GM23338 (cell line): ENCODE data around the gene CAPN10. TPM values are rescaled to one million over a fixed set of nuclear protein-coding genes. Genes with fewer than 3 reads are reported as not detected.

Experiments
- ATAC-seq: fragments of 200-7000 bp; cut with Tn5 transposase; 3 replicates; pipeline ENCODE4 v1.9.1; 2020
- DNase-seq: peaks from one replicate; pipeline ENCODE4 v3.0.0-alpha.2; 2015; ENCODE audit warnings: low spot score
- H2AFZ ChIP-seq: fragments of 200-600 bp; sonication (generic); 2 replicates; pipeline ENCODE4 v1.8.0; 2016; ENCODE audit warnings: antibody characterized with exemption, mild to moderate bottlenecking, moderate library complexity
- H3F3A ChIP-seq: fragments of 200-600 bp; sonication (generic); replicated peaks from 2 replicates; pipeline ENCODE4 v1.8.0; 2017; ENCODE audit warnings: antibody characterized with exemption, mixed run types, low read depth
- H3K27ac ChIP-seq: fragments of 200-600 bp; sonication (generic); 2 replicates; pipeline ENCODE4 v1.6.1; 2016; ENCODE audit warnings: low read depth
- H3K27me3 ChIP-seq: fragments of 200-600 bp; sonication (generic); 2 replicates; pipeline ENCODE4 v1.8.0; 2016; ENCODE audit warnings: mild to moderate bottlenecking, mixed run types, moderate library complexity; ENCODE audit not compliant: insufficient read depth
- H3K36me3 ChIP-seq: fragments of 200-600 bp; sonication (generic); 2 replicates; pipeline ENCODE4 v1.8.0; 2016; ENCODE audit warnings: mild to moderate bottlenecking; ENCODE audit not compliant: insufficient read depth
- H3K4me1 ChIP-seq: fragments of 200-600 bp; sonication (generic); 2 replicates; pipeline ENCODE4 v1.8.0; 2016; ENCODE audit warnings: mild to moderate bottlenecking, moderate library complexity; ENCODE audit not compliant: insufficient read depth
- H3K4me2 ChIP-seq: fragments of 200-600 bp; sonication (generic); 2 replicates; pipeline ENCODE4 v1.7.1; 2017; ENCODE audit warnings: mixed run types
- H3K4me3 ChIP-seq: fragments of 200-600 bp; sonication (generic); 2 replicates; pipeline ENCODE4 v1.6.1; 2016; ENCODE audit warnings: mixed run types
- H3K79me2 ChIP-seq: fragments of 200-600 bp; sonication (generic); replicated peaks from 2 replicates; pipeline ENCODE4 v1.8.0; 2017; ENCODE audit warnings: mild to moderate bottlenecking; ENCODE audit not compliant: insufficient read depth
- H3K9me2 ChIP-seq: fragments of 200-600 bp; sonication (generic); 2 replicates; pipeline ENCODE4 v1.8.0; 2017; ENCODE audit not compliant: insufficient read depth
- H4K20me1 ChIP-seq: fragments of 200-600 bp; sonication (generic); replicated peaks from 2 replicates; pipeline ENCODE4 v1.8.0; 2017; ENCODE audit warnings: mild to moderate bottlenecking; ENCODE audit not compliant: insufficient read depth
- H3K27ac Mint-ChIP-seq: 2 replicates; pipeline ENCODE4 v1.8.0; 2020; ENCODE audit warnings: inconsistent platforms, mild to moderate bottlenecking, moderate library complexity, mixed read lengths
- H3K27me3 Mint-ChIP-seq: 3 replicates; pipeline ENCODE4 v1.8.0; 2022; ENCODE audit warnings: low read depth, mild to moderate bottlenecking, moderate library complexity, mixed read lengths, inconsistent platforms; ENCODE audit not compliant: insufficient read depth, poor library complexity
- H3K36me3 Mint-ChIP-seq: 3 replicates; pipeline ENCODE4 v1.8.0; 2021; ENCODE audit warnings: low read depth, mild to moderate bottlenecking, inconsistent platforms, moderate library complexity, mixed read lengths
- H3K4me1 Mint-ChIP-seq: 3 replicates; pipeline ENCODE4 v1.8.0; 2020; ENCODE audit warnings: mild to moderate bottlenecking, inconsistent platforms, mixed read lengths
- H3K4me3 Mint-ChIP-seq: 3 replicates; pipeline ENCODE4 v1.8.0; 2021; ENCODE audit warnings: moderate library complexity, mild to moderate bottlenecking, inconsistent platforms, mixed read lengths
- H3K9me3 Mint-ChIP-seq: 3 replicates; pipeline ENCODE4 v1.8.0; 2020; ENCODE audit warnings: moderate library complexity, mild to moderate bottlenecking, inconsistent platforms, mixed read lengths
- CREB1 ChIP-seq: fragments of 250-450 bp; sonication (Bioruptor Pico); IDR thresholded peaks from 2 replicates; pipeline ENCODE4 v1.5.0; 2020; ENCODE audit warnings: low read depth, mild to moderate bottlenecking, moderate library complexity
- EZH2phosphoT487 ChIP-seq: fragments of 200-600 bp; sonication (generic); IDR thresholded peaks from one replicate; pipeline ENCODE4 v1.8.1; 2018; ENCODE audit warnings: antibody characterized with exemption; ENCODE audit not compliant: unreplicated experiment
- JUNB ChIP-seq: IDR thresholded peaks from one replicate; pipeline ENCODE4 v1.6.1; 2016; ENCODE audit warnings: antibody characterized with exemption; ENCODE audit not compliant: unreplicated experiment
- NANOG ChIP-seq: IDR thresholded peaks from 2 replicates; pipeline ENCODE4 v1.6.1; 2016; ENCODE audit warnings: antibody characterized with exemption, borderline replicate concordance
- POLR2AphosphoS5 ChIP-seq: IDR thresholded peaks from 2 replicates; pipeline ENCODE4 v1.6.1; 2016; ENCODE audit warnings: antibody characterized with exemption, low read depth
- ZNF114 ChIP-seq: fragments of 250-450 bp; sonication (Bioruptor Pico); IDR thresholded peaks from 2 replicates; pipeline ENCODE4 v1.5.0; 2020; ENCODE audit warnings: mild to moderate bottlenecking, moderate library complexity
- ZNF331 ChIP-seq: fragments of 250-450 bp; sonication (Bioruptor Pico); IDR thresholded peaks from 2 replicates; pipeline ENCODE4 v1.5.0; 2020; ENCODE audit warnings: low read depth, mild to moderate bottlenecking, moderate library complexity
- polyA plus RNA-seq: library from polyadenylated mRNA; unstranded; fragments of >200 nt; fragmentation: Nextera tagmentation; extraction: Ambion mirVana; gene quantifications from 2 replicates; pipeline ENCODE4 v1.2.1, GENCODE V29; 2016
- total RNA-seq: library from RNA; depleted of rRNA; stranded (reverse); fragments of >200 nt; shearing (Covaris generic); gene quantifications from 2 replicates; pipeline ENCODE4 v1.2.3, GENCODE V29; 2014
- TF ChIP-seq, protein P1 (sequence below): IDR thresholded peaks from one replicate; pipeline ENCODE4 v1.6.1; 2018; ENCODE audit warnings: antibody characterized with exemption; ENCODE audit not compliant: unreplicated experiment
- TF ChIP-seq, protein P2 (sequence below): fragments of 250-450 bp; sonication (Bioruptor Pico); IDR thresholded peaks from 2 replicates; pipeline ENCODE4 v1.5.0; 2020; ENCODE audit warnings: mild to moderate bottlenecking, moderate library complexity
- TF ChIP-seq, protein P3 (sequence below): IDR thresholded peaks from 2 replicates; pipeline ENCODE4 v1.6.1; 2016; ENCODE audit warnings: antibody characterized with exemption
- TF ChIP-seq, protein P4 (sequence below), 2 experiments: fragments of 200-600 bp in 1 of 2; sonication (generic) in 1 of 2; conservative IDR thresholded peaks; 2 replicates each; pipeline versions ENCODE4 v1.5.1 to v1.6.1; 2016 to 2017; ENCODE audit warnings: antibody characterized with exemption in 2 of 2, low read depth in 2 of 2, mild to moderate bottlenecking in 2 of 2, moderate library complexity in 1 of 2

Gene CAPN10
- total and polyA plus RNA-seq, 2 experiments from 2014 or later = 30.2 to 59.8 TPM

DNA sequence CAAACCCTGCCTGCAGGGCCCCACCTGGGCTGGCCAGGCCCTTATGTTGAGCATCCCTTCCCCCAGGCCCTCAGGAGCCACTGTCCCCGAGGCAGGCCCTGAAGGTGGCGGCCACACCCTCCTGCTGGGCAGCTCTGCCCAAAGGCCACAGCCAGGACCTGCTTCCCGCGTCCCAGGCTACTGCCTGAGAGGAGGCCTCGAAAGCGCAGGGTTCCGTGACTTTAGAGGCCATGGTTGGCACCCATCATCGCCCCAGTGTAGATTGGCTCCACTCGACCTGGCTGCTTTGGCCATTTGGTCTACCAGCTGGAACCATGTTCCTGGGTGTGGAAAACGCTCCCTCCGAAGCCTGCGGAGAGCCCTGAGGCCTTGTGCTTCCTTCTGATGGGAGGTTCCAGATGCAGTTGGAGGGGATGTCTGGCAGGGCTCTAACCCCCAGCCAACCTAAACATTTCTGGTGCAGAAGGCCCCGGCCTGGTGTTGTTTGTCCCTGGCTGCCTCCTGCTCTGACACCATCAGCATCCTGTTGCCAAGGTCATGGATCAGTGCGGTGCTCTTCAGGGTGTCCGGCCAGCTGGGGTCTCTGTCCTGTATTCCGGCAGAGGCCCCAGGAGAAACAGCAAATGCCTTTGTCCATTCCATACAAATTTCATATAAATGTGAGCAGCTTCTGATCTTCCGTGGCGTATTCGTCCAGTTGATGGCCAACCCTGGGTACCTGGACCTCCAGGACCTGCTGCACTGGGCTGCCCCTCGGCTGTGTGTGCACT lies 14.7 kb downstream of the CAPN10 start:
- DNase-seq = no peak
- no peak overlapping the region for H2AFZ ChIP-seq
- H3K27ac ChIP-seq = no peak overlapping the region
- Mint-ChIP-seq H3K27me3 (peaks cover 2% of the 10 kb centered on the region), H3K4me1 (no peaks in the 10 kb centered on the region), H3K27ac (no peak overlapping the region), H3K9me3 (no peaks in the 10 kb centered on the region), H3K36me3 (peaks cover 2% of the 10 kb centered on the region; the same call in 1 of the 3 replicates), H3K4me3 (no peak overlapping the region)
- no peaks in the 10 kb centered on the region for H3K9me2 ChIP-seq
- no peak overlapping the region for H3K4me2 ChIP-seq
- no peak for ATAC-seq
- H3F3A ChIP-seq = no peaks in the 10 kb centered on the region
- no peaks in the 10 kb centered on the region for H3K79me2 ChIP-seq
- H3K36me3 ChIP-seq = no peaks in the 10 kb centered on the region
- no peaks in the 10 kb centered on the region for H3K4me1 ChIP-seq
- TF ChIP-seq, protein P1, sequence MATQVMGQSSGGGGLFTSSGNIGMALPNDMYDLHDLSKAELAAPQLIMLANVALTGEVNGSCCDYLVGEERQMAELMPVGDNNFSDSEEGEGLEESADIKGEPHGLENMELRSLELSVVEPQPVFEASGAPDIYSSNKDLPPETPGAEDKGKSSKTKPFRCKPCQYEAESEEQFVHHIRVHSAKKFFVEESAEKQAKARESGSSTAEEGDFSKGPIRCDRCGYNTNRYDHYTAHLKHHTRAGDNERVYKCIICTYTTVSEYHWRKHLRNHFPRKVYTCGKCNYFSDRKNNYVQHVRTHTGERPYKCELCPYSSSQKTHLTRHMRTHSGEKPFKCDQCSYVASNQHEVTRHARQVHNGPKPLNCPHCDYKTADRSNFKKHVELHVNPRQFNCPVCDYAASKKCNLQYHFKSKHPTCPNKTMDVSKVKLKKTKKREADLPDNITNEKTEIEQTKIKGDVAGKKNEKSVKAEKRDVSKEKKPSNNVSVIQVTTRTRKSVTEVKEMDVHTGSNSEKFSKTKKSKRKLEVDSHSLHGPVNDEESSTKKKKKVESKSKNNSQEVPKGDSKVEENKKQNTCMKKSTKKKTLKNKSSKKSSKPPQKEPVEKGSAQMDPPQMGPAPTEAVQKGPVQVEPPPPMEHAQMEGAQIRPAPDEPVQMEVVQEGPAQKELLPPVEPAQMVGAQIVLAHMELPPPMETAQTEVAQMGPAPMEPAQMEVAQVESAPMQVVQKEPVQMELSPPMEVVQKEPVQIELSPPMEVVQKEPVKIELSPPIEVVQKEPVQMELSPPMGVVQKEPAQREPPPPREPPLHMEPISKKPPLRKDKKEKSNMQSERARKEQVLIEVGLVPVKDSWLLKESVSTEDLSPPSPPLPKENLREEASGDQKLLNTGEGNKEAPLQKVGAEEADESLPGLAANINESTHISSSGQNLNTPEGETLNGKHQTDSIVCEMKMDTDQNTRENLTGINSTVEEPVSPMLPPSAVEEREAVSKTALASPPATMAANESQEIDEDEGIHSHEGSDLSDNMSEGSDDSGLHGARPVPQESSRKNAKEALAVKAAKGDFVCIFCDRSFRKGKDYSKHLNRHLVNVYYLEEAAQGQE = no peak
- TF ChIP-seq, protein P2, sequence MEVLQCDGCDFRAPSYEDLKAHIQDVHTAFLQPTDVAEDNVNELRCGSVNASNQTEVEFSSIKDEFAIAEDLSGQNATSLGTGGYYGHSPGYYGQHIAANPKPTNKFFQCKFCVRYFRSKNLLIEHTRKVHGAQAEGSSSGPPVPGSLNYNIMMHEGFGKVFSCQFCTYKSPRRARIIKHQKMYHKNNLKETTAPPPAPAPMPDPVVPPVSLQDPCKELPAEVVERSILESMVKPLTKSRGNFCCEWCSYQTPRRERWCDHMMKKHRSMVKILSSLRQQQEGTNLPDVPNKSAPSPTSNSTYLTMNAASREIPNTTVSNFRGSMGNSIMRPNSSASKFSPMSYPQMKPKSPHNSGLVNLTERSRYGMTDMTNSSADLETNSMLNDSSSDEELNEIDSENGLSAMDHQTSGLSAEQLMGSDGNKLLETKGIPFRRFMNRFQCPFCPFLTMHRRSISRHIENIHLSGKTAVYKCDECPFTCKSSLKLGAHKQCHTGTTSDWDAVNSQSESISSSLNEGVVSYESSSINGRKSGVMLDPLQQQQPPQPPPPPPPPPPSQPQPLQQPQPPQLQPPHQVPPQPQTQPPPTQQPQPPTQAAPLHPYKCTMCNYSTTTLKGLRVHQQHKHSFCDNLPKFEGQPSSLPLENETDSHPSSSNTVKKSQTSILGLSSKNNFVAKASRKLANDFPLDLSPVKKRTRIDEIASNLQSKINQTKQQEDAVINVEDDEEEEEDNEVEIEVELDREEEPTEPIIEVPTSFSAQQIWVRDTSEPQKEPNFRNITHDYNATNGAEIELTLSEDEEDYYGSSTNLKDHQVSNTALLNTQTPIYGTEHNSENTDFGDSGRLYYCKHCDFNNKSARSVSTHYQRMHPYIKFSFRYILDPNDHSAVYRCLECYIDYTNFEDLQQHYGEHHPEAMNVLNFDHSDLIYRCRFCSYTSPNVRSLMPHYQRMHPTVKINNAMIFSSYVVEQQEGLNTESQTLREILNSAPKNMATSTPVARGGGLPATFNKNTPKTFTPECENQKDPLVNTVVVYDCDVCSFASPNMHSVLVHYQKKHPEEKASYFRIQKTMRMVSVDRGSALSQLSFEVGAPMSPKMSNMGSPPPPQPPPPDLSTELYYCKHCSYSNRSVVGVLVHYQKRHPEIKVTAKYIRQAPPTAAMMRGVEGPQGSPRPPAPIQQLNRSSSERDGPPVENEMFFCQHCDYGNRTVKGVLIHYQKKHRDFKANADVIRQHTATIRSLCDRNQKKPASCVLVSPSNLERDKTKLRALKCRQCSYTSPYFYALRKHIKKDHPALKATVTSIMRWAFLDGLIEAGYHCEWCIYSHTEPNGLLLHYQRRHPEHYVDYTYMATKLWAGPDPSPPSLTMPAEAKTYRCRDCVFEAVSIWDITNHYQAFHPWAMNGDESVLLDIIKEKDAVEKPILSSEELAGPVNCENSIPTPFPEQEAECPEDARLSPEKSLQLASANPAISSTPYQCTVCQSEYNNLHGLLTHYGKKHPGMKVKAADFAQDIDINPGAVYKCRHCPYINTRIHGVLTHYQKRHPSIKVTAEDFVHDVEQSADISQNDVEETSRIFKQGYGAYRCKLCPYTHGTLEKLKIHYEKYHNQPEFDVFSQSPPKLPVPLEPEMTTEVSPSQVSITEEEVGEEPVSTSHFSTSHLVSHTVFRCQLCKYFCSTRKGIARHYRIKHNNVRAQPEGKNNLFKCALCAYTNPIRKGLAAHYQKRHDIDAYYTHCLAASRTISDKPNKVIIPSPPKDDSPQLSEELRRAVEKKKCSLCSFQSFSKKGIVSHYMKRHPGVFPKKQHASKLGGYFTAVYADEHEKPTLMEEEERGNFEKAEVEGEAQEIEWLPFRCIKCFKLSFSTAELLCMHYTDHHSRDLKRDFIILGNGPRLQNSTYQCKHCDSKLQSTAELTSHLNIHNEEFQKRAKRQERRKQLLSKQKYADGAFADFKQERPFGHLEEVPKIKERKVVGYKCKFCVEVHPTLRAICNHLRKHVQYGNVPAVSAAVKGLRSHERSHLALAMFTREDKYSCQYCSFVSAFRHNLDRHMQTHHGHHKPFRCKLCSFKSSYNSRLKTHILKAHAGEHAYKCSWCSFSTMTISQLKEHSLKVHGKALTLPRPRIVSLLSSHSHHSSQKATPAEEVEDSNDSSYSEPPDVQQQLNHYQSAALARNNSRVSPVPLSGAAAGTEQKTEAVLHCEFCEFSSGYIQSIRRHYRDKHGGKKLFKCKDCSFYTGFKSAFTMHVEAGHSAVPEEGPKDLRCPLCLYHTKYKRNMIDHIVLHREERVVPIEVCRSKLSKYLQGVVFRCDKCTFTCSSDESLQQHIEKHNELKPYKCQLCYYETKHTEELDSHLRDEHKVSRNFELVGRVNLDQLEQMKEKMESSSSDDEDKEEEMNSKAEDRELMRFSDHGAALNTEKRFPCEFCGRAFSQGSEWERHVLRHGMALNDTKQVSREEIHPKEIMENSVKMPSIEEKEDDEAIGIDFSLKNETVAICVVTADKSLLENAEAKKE = no peak
- TF ChIP-seq, protein P3, sequence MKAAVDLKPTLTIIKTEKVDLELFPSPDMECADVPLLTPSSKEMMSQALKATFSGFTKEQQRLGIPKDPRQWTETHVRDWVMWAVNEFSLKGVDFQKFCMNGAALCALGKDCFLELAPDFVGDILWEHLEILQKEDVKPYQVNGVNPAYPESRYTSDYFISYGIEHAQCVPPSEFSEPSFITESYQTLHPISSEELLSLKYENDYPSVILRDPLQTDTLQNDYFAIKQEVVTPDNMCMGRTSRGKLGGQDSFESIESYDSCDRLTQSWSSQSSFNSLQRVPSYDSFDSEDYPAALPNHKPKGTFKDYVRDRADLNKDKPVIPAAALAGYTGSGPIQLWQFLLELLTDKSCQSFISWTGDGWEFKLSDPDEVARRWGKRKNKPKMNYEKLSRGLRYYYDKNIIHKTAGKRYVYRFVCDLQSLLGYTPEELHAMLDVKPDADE = no peak
- TF ChIP-seq ZNF114 (CRISPR knock-in tag) = no peak
- TF ChIP-seq JUNB = no peak
- no peak for TF ChIP-seq NANOG
- no peak for TF ChIP-seq POLR2AphosphoS5
- no peak for TF ChIP-seq CREB1 (CRISPR knock-in tag)
- TF ChIP-seq ZNF331 (CRISPR knock-in tag) = no peak
- TF ChIP-seq EZH2phosphoT487 = no peak
- TF ChIP-seq, protein P4, sequence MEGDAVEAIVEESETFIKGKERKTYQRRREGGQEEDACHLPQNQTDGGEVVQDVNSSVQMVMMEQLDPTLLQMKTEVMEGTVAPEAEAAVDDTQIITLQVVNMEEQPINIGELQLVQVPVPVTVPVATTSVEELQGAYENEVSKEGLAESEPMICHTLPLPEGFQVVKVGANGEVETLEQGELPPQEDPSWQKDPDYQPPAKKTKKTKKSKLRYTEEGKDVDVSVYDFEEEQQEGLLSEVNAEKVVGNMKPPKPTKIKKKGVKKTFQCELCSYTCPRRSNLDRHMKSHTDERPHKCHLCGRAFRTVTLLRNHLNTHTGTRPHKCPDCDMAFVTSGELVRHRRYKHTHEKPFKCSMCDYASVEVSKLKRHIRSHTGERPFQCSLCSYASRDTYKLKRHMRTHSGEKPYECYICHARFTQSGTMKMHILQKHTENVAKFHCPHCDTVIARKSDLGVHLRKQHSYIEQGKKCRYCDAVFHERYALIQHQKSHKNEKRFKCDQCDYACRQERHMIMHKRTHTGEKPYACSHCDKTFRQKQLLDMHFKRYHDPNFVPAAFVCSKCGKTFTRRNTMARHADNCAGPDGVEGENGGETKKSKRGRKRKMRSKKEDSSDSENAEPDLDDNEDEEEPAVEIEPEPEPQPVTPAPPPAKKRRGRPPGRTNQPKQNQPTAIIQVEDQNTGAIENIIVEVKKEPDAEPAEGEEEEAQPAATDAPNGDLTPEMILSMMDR (conservative IDR thresholded peaks at IDR 0.05; ENCODE audit: low read depth in 2 of 2) = no peak
- H3K4me3 ChIP-seq = no peak overlapping the region
- no peaks in the 10 kb centered on the region for H3K27me3 ChIP-seq
- H4K20me1 ChIP-seq = no peaks in the 10 kb centered on the region; the same call in none of the 2 replicates
